Colon (tissue), 2 donors: ENCODE measurements around the gene ZMYND12.
A peak's percentile ranks its signal among the peaks of the same experiment; 100 is the strongest.
"Not testable (repeated sequence)": the region's sequence is repeated elsewhere in the genome, so short reads cannot be mapped to it uniquely, and the experiment has no call there.

Source experiments
- FAIRE-seq: peaks from 2 replicates; lab custom pipeline; 2012; peaks lifted over from hg19 to GRCh38; lab: Jason Lieb, UNC
- donor health status: control.
- donor health status: control.

ZMYND12 gene

GRCh38 chr1:42456010-42456753 is at the start of gene ZMYND12, which contains the start of gene PPCS:
Gene ZMYND12, minus strand, starts transcription at chr1:42456022. Its CDS starts 25 bp downstream, at chr1:42455997.
Gene PPCS, plus strand, starts transcription at chr1:42456543. Its CDS starts 23 bp downstream, at chr1:42456566.
- no peak for FAIRE-seq

DNA sequence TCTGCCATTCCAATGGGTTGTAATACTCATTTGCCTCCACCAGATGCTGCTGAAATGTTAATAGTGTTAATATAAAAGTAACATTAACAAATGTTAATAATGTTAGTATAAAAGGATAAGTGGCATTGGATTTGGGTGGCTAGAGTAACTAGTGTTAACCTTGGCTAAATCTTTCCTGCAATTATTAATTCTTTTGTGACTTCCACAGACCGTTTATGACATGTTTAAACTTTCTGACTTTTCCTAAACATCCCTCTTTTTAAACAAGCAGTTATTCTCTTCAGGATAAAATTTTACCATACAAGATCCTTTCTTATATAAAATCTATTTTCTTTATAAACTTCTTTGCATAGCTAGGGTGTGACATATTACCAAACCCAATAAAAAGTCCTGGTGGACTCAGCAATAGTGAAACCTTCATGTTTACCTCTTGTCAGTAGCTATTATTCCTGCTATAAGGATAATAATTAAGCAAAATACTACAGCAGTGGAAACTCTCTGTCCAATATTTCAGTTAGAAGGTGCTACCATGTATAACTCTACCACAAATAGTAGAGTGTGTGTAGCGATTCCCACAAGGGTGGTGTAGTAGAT is 48.8 kb upstream of the ZMYND12 start:
- no peak for FAIRE-seq

DNA sequence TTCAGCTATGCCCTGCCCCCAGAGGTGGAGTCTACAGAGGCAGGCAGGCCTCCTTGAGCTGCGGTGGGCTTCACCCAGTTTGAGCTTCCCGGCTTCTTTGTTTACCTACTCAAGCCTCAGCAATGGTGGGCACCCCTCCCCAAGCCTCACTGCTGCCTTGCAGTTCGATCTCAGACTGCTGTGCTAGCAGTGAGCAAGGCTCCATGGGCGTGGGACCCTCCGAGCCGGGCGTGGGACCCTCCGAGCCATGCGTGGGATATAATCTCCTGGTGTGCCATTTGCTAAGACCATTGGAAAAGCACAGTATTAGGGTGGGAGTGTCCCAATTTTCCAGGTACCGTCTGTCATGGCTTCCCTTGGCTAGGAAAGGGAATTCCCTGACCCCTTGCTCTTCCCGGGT is 46.2 kb upstream of the ZMYND12 start:
- not testable (repeated sequence) for FAIRE-seq

DNA sequence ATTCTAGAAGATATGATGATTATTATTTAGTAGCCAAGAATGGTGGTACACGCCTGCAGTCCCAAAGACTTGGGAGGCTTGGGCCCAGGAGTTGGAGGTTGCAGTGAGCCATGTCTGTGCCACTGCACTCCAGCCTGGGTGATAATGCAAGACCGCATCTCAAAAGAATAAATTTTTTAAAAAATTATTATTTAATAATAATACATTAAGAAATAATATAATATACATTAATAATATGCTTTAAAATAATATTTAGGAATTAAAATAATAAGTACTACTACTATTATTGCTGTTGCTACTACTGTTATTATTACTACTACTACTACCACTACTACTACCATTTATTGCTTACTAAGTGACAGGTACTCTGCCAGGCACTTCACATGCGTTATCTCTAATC is 34.4 kb upstream of the ZMYND12 start:
- FAIRE-seq, result no peak

DNA sequence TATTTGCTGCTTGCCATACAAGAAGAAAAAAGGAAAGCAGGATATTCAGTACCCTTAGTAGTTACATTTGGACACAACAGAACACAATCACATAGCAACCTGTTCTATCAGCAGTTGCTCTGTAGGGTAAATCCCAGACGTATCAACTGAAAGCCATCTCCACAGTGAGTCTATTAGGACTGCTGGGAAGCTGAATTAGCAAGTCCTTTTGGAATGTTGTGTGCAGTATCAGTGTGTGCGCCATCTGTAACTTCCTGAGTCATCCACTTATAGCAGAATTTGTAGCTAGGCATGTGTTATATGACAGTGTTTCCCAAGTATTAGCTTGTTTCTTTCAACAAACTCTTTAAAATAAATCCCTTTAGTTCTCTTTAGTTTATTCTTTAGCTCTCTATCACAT is 28.6 kb upstream of the ZMYND12 start:
- no peak for FAIRE-seq

DNA sequence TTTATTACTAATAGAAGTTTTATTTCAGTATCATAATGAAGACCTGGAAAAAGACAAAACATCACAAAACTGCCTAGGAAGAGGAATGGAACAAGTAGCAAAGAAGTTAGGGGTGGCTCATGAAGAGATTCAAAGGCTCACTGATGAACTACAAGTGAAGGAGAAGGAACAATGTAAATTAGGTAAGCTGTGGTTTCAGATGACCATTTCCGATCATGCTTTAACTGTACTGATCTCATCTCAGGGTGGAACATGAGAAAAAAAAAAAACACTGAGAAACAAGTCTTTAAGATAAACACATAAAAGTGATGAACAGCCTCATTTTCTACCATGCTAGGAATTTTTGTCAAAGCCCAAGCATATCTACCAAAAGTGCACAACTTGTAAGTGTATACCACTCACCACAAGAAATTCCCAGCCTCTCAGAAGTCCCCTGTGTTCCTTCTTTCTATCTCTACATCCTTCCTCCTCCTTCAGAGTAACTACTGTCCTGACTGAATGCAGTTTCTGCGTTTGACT is 26.9 kb upstream of the ZMYND12 start:
- no peak for FAIRE-seq

- FAIRE-seq, result no peak
These were observed 25.1 kb upstream of the ZMYND12 start for GRCh38 chr1:42480921-42481320.

- FAIRE-seq, result no peak
These were observed 23.8 kb upstream of the ZMYND12 start for GRCh38 chr1:42479621-42480020.

- no peak for FAIRE-seq
These were observed 22.0 kb upstream of the ZMYND12 start for GRCh38 chr1:42477775-42478174.

- FAIRE-seq, result not testable (repeated sequence)
These were observed 21.5 kb upstream of the ZMYND12 start for GRCh38 chr1:42477354-42477753.

- no peak for FAIRE-seq
These were observed 20.8 kb upstream of the ZMYND12 start for GRCh38 chr1:42476605-42477004.

GRCh38 chr1:42469727-42470126 is 13.9 kb upstream of the ZMYND12 start:
- no peak for FAIRE-seq

DNA sequence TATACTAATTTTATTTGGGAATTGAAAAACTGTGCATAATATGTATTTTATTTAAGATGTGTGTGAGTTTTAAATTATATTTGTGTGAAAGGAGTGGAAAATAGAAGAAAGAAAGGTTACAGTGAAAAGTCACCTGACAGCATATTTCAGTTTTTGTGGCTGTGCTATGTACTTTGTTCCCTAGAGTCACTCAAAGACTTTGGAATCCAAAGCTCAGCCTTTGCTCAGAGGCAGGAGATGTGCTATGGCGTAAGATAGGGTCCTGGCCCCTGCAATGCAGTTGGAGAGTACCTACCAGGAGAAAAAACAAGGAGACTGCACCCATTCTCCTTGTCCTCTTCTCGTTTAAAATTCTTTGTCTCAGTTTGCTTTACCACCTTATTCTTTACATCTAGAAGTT is 10.2 kb upstream of the ZMYND12 start:
- no peak for FAIRE-seq

- FAIRE-seq, result no peak
These were observed 8.1 kb upstream of the ZMYND12 start for GRCh38 chr1:42463921-42464320.

DNA sequence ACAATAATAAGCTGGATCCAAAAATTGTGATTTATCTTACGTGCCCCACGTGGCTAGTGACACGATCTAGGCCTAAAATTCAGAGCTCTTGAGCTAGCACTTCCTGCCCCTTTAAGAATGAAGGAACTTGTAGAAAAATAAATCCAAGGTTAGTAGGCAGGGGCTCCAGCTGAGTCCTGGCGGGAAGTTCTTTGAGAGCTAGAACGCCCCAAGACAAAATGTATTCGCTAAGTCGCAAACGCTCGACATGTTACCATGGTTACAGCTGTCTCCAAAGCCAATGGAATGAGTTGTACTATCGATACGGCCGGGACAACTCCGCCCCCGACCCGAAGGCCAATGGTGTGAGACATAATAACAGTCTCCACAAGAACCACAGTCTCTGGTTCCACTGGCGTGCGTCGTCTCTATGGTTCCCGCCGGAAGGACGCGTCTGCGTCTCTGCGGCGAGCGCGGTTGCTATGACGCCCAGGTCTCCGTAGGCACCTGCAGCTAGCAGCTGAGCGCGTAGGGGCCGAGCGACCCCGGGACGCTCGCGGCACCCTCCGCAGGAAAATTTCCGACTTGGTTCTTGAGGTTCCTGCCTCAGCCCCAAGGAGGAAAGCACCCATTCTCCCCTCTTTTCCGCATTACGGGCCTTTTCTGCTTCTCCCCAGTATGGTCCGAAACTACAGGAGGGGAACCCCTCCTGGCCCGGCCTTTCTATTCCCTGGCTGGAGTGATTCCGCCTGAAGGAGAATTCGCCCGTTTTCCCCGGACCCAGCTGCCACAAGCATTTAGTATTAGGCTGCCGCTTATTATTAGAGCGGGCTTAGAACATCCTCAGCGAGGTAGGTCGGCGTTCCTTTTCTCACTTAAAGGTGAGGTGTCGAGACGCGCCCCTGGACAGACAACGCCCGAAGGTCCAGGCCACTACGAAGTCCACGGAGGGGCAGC is 7.3 kb upstream of the ZMYND12 start, which contains the start of gene CCDC30:
Gene CCDC30, plus strand, starts transcription at position 459 of the 936 bp plus-strand sequence. CDS start 17,266 bp downstream, outside the sequence.
- FAIRE-seq, result peak; percentile 64

GRCh38 chr1:42461196-42461595 is 5.4 kb upstream of the ZMYND12 start:
- FAIRE-seq, result no peak

DNA sequence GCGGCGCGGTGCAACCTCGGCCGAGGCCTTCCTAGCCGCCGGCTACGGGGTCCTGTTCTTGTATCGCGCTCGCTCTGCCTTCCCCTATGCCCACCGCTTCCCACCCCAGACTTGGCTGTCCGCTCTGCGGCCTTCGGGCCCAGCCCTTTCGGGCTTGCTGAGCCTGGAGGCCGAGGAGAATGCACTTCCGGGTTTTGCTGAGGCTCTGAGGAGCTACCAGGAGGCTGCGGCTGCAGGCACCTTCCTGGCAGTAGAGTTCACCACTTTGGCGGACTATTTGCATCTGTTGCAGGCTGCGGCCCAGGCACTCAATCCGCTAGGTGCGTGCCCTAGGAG is 900 bp upstream of the ZMYND12 start:
- FAIRE-seq, result no peak

GRCh38 chr1:42454403-42454802 is 1.4 kb downstream of the ZMYND12 start:
- no peak for FAIRE-seq

DNA sequence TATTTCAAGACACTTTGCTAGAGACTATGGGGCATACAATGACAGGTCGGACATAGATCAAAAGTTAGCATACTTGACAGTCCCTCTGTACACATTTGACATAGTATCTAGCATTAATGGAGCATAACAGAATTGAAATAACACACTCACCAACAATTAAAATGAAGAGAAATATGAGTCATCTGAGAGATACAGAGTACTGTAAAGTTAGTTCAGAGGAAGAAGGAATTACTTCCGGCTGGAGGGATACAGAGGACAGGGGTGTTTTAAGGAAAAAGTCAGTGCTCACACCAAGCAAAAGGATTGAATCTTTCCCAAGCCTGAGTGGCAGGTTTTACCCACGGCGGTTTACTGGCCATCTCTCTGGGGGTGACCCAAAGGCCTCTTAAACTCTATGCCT is 2.4 kb downstream of the ZMYND12 start:
- FAIRE-seq, result no peak

DNA sequence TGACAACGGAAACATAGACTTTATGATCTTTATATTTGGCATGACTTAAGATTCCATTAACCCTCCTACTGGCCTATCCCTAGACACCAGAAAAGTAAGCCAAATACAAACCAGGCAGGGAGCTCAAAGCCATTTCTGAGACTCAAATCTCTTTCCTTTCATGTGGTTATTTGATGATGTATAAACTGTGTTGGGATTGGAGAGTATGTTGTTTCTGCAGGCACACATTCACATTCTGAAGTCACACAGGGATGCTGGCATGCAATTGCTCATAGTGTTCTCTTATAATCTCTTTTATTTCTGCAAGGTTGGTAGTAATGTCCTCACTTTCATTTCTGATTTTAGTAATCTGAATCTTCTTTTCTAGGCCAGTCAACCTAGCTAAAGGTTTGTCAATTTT is 5.8 kb downstream of the ZMYND12 start:
- no peak for FAIRE-seq

GRCh38 chr1:42449256-42449655 is 6.6 kb downstream of the ZMYND12 start:
- FAIRE-seq, result no peak

DNA sequence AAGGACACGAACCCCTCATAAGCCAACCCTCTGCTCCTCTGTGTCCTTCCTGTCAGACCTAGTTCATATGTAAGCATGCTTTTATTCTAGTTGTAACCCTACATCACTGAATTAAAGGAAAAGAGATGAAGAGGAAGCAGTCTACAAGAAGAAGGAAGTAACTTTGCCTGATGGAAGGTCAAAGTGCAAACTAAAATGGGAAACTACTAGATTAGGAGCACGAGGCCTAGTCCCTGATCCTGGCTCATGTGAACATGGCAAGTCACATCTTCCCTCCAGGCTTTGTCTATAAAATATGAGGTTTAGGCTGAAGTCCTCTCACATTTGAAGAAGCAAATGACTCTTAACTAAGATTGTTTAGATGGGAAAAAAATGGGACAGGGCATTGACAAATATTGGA is 13.2 kb downstream of the ZMYND12 start:
- no peak for FAIRE-seq

DNA sequence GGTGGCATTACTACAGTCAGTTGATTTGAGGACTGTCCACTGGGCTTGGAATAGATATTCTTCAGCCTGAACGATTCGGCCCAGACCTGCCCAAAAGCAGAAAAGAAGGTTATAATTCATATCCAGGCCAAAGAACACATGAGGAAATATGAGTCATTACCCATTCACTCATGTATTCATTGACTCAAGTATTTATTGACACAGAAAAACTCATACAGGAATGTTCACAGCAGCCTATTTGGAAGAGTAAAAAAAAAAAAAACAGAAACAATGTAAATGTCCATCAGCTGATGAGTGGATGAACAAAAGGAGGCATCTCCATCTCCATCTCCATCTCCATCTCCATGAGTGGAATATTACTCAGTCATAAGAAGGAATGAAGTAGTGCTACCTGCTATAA is 15.9 kb downstream of the ZMYND12 start:
- no peak for FAIRE-seq
